Embryonic facial prominence (tissue), 1 donor: ENCODE measurements around the gene TAF8.

Experiments used
- DNase-seq: peaks from one replicate; pipeline ENCODE4 v3.0.0-alpha.2; 2016; ENCODE audit errors: extremely low spot score

The TAF8 gene

DNA sequence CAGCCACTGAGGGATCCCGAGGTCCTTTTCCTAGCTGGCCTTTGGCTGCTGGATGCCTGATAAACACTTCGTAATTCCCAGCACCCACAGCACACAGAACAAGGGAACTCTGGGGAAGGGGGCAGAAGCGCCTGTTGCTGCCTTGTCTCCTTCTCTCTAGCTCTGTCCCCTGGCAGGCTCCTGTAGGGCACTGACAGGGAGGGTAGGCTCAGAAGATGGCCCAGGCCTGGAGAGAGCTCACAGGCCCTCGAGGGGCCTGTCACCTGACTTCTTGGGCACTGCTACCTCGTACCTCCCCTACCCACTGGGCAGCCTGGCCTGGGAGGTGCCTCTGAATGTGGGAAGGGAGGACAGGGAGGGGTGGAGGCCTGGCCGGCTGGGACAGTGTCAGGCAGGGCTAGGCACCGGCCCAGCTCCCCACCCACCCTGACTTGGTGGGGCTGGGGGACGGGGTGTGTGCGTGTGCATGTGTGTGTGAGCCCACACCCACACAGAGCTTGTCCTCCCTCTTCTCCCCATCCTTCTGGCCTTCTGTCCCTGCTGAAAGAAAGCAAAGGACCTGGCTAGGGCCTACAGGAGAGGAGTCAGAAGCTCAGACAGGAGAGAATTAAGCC, 74.0 kb downstream of the TAF8 start:
- DNase-seq = no peak

DNA sequence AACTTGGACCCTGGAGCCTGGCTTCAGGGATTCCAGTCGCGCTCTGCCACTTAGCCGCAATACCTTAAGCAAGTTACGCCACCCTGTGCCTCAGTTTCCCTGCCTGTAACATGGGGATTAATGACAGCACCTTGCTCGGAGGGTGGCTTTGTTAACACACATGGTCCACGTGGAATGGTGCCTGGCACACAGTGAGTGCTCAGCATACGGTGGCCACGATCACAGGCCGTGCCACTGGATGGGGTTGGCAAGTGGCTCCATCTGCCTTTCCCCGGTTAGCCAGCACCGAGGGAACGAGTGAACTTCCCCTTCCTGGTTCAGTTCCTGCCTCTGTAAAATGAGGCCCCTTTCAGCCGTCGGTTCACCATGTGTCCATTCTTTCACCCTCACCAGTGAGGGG, 74.9 kb downstream of the TAF8 start:
- DNase-seq = no peak

DNA sequence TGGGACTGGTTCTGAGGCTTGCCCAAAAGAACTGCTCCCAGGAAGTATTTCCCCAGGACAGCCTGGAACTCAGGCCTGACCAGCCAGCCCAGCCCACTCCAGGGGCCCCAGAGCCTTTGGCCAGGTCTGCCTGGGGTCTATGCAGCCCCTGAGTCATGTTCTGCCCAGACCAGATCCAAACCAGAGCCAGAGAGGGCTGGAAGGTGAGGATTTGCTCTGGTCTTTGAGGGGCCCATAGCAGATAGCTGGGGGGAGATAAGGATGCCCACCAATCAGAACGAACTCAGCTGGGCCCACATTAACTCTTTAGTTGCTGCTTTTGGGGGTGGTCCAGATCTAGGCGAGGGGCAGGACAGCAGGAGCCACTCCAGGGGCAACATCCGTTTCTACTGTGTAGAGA, 75.3 kb downstream of the TAF8 start:
- DNase-seq = no peak

DNA sequence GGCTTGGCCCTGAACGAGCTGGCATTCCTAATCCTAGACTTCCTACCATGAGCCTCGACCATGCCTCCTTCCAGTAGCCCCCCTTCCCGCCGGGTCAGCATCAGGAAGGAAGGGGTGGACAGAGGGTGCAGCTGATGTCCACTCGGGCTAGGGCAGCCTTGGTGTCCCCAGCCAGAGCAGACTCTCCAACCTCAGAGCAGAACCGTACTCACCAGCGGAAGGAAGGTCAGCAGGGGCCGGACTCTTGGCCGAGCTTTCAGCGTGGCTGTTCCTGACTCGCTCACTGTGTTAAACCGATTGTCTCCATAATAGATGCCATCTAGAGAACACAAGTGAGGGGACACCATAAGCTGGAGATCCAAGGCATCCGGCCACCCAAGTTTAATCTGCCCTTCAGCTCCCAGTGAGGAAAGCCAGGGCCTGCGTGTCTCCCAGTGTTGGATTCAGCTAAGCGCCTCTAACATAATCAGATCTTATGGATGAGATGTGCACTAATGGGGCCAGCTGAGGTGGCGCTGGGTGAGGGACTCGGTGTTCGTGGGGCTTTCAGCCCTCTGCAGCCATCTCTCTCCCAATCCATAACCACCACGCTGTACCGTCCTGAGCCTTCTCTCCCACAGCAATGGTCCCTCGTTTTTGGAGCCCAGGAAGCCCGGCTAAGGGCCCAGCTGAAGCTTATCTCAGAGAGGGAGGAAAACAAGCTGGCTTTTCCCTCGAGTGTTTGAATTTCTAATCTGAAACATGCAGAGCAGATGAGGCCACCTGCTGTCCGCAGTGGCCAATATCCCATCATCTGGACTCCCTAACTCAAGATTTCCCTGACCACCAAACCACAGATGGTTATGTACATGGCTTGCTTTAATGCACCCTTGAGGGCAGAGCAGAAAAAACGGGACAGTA, 78.4 kb downstream of the TAF8 start:
- no peak for DNase-seq

DNA sequence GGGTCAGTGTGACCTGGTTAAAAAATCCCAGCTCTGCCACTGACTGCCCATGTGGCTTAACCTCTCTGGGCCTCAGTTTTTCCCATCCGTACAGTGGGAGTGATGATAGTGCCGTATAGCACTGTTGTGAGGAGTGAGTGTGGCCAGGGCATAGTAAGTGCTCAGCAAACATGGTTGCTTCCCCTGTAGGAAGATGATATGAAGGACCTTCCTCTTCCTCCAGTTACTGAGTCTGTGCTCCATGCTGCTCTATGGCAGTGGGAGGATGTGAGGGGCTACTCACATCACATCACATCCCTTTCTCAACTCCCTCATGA, 79.0 kb downstream of the TAF8 start:
- DNase-seq = no peak

DNA sequence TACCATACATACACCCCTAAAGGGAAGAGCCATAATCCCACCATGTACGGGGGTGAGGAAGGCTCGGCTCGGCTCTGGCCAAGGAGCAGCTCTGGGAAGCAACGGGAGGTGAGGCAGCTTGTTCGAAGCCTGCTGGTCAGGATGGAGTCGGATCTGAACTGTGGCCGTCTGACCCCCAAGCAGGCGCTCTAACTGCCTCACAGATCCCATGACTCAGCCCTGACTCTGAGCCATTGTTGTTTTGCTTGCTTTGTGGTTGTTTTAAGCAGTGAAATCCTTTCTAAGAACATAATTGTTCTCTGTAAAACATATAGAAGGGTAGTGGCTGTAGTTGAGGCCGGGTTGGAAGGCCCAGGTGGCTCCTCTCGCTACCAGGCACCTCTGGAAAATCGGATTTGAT, 81.2 kb downstream of the TAF8 start:
- DNase-seq = no peak

DNA sequence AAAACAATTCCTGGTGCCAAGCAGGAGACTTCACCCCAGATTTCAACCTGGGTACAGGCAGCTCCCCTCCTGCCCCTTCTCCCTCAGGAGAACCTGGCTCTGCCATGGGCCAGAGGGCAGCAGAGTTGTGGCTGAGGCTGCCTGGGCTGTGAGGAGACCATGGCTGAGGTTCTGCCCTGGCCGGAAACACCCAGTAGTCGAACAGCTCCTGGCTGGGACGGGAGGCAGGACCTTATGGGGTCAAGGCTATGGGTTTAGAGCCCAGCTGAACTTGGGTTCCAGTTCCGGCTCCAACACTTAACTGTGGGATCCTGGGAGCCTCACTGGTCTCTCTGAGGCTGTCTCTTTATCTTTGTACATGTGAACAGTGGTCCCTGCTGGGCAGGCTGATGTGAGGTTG, 83.6 kb downstream of the TAF8 start:
- no peak for DNase-seq

DNA sequence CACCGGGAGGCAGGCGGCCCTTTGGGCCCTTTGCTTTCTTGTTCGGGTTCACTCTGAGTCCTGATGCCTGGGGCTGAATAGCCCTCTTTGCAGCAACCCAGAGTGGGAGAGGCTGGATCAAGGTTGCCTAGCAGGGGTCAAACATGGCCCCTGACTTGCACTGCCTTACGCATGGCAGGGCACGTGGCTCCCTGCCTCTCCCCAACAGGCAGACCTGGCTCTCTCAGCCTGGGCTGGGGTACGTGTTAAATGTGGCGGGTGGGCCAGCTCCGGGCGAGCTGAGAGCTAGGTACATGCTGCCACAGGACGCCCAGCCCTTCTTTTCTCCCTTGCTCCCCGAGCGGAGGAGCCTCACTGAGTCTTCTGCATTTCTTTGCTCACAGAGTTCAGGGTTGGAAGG, 84.8 kb downstream of the TAF8 start:
- DNase-seq = no peak

DNA sequence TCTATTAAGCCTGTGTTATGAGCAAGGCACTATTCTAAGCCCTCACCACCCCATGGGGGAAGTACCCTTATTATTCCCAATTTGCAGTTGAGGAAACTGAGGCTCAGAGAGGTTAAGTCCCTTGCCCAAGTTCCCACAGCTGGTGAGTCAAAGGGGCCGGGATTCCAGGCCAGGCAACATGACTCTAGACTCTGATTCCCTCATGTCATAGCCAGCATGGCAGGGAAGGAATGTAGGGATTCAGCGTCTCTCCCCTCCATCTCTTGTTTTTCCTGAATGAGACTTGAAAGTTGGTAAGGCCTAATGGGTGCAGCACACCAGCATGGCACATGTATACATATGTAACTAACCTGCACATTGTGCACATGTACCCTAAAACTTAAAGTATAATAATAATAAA, 85.4 kb downstream of the TAF8 start:
- DNase-seq = no peak

DNA sequence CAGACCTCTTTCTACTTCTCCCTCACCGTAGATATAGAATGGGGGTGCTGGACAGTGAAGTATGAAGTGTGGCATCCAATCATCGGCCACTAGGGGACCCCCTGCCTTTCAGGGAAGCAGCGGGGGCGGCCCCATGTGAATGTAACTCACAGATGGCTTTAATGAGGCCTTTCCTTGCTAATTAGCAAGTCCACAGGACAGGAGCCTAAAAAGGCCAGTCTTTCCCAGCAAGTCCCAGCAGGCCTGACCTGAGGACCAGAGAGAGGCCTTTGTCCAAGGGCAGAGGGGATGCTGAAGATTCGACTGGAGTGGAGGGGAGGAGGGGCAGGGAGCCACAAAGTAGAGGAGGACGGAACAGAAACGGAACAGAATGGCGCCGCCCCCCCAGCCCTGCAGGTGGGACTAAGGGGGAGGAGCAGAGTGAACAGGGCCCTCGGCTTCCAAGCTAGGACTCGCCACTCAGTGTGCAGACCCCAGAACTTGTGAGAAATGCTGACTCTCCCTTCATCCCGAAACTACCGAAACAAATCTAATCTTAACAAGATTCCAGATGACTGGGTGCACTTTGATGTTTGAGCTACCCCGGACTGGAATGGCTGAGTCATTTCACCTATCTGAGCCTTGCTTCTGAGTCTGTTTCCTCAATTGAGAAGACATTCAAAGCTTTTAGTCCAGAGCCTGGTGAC, 86.3 kb downstream of the TAF8 start:
- no peak for DNase-seq
